Measurements from ENCODE around the gene KCNN2.

- TF ChIP-seq, protein P1, sequence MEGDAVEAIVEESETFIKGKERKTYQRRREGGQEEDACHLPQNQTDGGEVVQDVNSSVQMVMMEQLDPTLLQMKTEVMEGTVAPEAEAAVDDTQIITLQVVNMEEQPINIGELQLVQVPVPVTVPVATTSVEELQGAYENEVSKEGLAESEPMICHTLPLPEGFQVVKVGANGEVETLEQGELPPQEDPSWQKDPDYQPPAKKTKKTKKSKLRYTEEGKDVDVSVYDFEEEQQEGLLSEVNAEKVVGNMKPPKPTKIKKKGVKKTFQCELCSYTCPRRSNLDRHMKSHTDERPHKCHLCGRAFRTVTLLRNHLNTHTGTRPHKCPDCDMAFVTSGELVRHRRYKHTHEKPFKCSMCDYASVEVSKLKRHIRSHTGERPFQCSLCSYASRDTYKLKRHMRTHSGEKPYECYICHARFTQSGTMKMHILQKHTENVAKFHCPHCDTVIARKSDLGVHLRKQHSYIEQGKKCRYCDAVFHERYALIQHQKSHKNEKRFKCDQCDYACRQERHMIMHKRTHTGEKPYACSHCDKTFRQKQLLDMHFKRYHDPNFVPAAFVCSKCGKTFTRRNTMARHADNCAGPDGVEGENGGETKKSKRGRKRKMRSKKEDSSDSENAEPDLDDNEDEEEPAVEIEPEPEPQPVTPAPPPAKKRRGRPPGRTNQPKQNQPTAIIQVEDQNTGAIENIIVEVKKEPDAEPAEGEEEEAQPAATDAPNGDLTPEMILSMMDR (conservative IDR thresholded peaks at IDR 0.05), result no peak
- TF ChIP-seq EZH2 (IDR thresholded peaks at IDR 0.05; ENCODE audit: low read depth), result no peak
Observed at GRCh38 chr5:114363837-114364236, 2.0 kb downstream of the KCNN2 start.

All from PC-9 (cell line).